Retinal pigment epithelial cell (primary cell): Measurements from ENCODE around the gene TLE3.
A peak's percentile ranks its signal among the peaks of the same experiment; 100 is the strongest.

ENCODE experiments used
- DNase-seq: peaks from one replicate; pipeline ENCODE4 v3.0.0-alpha.2; 2010; ENCODE audit warnings: low read depth
- H3K4me3 ChIP-seq: 2 replicates; pipeline ENCODE4 v1.5.1; 2011; ENCODE audit warnings: mild to moderate bottlenecking, low read length, control low read depth, moderate library complexity
- TF ChIP-seq, protein P1 (sequence below): conservative IDR thresholded peaks from 2 replicates; pipeline ENCODE4 v1.5.1; 2011; ENCODE audit warnings: low read depth, low read length, control low read depth, inconsistent platforms

Gene TLE3

GRCh38 chr15:70103880-70104626 lies 6.3 kb upstream of the TLE3 start:
- no peak for DNase-seq
- H3K4me3 ChIP-seq: no peak overlapping the region
- TF ChIP-seq, protein P1, sequence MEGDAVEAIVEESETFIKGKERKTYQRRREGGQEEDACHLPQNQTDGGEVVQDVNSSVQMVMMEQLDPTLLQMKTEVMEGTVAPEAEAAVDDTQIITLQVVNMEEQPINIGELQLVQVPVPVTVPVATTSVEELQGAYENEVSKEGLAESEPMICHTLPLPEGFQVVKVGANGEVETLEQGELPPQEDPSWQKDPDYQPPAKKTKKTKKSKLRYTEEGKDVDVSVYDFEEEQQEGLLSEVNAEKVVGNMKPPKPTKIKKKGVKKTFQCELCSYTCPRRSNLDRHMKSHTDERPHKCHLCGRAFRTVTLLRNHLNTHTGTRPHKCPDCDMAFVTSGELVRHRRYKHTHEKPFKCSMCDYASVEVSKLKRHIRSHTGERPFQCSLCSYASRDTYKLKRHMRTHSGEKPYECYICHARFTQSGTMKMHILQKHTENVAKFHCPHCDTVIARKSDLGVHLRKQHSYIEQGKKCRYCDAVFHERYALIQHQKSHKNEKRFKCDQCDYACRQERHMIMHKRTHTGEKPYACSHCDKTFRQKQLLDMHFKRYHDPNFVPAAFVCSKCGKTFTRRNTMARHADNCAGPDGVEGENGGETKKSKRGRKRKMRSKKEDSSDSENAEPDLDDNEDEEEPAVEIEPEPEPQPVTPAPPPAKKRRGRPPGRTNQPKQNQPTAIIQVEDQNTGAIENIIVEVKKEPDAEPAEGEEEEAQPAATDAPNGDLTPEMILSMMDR: no peak

DNA sequence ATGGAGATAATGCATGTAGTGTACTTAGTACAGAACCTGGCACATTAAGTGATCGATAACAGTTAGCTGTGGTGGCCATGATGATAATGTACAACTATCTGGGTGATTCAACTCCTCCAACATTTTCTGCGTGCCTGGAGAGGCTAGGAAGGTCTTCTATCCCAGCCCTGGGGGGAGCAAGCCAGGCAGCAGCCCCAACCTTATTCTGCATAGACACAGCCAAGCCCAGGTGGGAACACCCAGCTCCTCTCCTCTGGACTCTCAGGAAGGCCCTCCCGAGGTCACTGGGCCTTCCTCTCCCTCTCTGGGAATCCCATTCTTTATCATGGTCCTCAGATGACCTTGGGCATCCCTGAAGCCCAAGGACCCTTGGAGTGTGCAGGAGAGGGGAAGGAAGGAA lies 5.1 kb upstream of the TLE3 start:
- TF ChIP-seq, protein P1: no peak
- no peak overlapping the region for H3K4me3 ChIP-seq
- DNase-seq: no peak

DNA sequence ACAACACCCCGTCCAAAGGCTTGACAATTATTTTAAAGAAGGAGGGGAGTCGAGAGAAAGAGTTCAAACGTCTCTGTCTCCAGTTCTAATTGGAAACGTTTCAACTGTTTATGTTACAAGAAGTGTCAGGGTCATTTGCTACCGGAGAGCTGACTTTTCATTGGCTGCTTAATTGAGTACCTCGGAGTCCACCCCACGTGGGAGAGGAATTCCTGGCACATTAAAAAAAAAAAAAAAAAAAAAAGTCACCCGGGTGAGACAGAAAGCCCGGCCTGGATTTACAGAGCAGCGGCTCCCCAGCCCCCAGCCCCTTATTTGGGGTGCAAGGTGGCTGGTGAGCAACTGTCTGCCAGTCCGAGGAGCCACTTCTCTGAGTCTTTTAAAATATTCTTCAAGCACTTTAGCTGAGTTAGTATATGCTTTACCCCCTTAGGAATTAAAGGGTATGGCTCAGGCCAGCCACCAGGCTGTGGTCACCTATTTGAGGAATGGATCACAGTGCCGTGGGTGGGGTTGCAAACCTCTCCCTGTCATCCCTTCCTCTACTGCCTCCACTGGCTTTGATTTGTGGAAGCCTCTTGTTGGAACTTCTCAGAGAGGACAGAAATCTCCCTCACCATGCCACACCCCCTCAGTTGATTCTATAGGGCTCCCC lies 3.9 kb upstream of the TLE3 start:
- peak; percentile 98 for DNase-seq
- TF ChIP-seq, protein P1: no peak

GRCh38 chr15:70100474-70101341 lies 3.0 kb upstream of the TLE3 start:
- peak; percentile 70 for DNase-seq
- H3K4me3 ChIP-seq: peak overlapping the region; percentile 31
- TF ChIP-seq, protein P1: peak; percentile 51

More for the DNA sequence above, 3.9 kb upstream of the TLE3 start:
- no peak overlapping the region for H3K4me3 ChIP-seq

DNA sequence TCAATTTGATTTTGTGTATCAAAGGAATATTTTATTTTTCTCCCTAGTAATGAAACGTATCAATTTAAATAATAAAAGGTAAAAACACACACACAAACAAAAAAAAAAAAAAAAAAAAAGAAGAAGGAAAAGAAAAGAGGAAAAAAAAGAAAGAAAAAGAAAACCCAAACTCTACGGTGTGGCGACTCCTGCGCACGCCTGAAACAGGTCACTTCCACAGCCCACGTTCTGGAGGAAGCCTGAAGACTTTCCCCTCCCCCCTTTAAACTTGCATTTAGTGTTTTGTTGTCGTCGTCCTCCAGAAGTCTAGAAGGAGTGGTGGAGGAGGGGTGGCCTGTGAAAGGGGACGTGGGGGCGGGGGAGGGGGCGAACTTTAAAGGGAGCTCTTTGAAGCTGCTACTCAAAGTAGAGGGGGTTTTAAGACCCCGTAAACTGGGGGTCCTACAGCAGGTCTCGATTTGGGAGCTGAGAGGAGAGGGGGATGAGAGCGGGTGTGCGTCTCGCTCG lies 2.3 kb upstream of the TLE3 start:
- DNase-seq: no peak
- TF ChIP-seq, protein P1: no peak
- H3K4me3 ChIP-seq: peak overlapping the region; percentile 31

DNA sequence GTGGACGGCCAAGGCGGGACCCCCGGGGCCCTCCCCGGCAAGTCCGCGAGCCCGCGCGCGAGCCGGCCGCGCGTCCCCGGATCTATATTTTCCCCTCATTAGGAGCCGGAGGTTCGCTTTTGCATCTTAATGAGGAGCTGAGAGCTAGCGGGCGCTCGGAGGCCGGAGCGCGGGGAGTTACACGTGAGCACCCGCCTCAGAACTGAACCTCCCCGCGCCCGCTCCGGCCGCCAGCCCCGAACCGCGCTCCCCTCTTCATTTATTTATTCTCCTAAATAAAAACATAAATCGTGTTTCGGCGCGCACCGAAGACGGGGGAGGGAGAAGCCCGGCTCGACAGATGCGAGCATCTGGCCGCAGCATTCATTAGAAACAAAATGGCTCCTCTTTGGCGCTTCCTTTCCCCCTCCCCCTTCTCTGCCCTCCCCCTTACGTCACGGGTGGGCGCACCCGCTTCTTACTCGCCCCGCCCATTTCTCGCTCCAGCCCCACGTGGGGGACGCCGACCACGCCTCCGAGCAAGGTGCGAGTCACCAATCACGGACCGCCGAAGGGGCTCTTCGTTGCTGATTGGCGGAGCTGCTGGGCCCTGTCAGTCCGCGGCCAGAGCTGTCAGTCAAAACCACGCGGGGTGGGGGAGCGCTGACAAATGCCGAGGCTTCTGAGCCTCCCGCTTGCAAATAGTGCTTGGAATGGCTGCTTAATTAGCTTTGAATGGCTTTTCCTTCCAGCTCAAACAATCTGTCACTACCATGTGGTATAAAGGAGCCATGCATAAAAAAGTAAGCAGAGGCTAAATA lies 1.6 kb upstream of the TLE3 start:
- peak; percentile 98 for DNase-seq
- TF ChIP-seq, protein P1: no peak
- H3K4me3 ChIP-seq: peak overlapping the region; percentile 58
